Loucy (cell line): ENCODE data around the gene EHD2.

Experiments
- H2AFZ ChIP-seq: fragments of 200-600 bp; sonication (generic); 2 replicates; pipeline ENCODE4 v1.6.0; 2016; ENCODE audit warnings: antibody characterized with exemption, mild to moderate bottlenecking, low read length, moderate library complexity
- H3F3A ChIP-seq: fragments of 200-600 bp; 2 replicates; pipeline ENCODE4 v1.6.0; 2016; ENCODE audit warnings: antibody characterized with exemption, low read depth, mild to moderate bottlenecking
- H3K27me3 ChIP-seq: fragments of 200-600 bp; sonication (generic); 2 replicates; pipeline ENCODE4 v1.6.1; 2014; ENCODE audit warnings: low read length, mild to moderate bottlenecking; ENCODE audit not compliant: insufficient read depth, poor library complexity, severe bottlenecking
- H3K36me3 ChIP-seq: fragments of 200-600 bp; sonication (generic); 2 replicates; pipeline ENCODE4 v1.6.1; 2016; ENCODE audit warnings: low read length; ENCODE audit not compliant: insufficient read depth
- H3K4me1 ChIP-seq: fragments of 200-600 bp; sonication (generic); 2 replicates; pipeline ENCODE4 v1.5.1; 2014; ENCODE audit warnings: low read length, mild to moderate bottlenecking; ENCODE audit not compliant: insufficient read depth, poor library complexity, severe bottlenecking
- H3K4me2 ChIP-seq: fragments of 200-600 bp; sonication (generic); 2 replicates; pipeline ENCODE4 v1.6.0; 2014; ENCODE audit warnings: antibody characterized with exemption, low read length, low read depth, mild to moderate bottlenecking; ENCODE audit not compliant: poor library complexity, severe bottlenecking
- H3K4me3 ChIP-seq: fragments of 200-600 bp; sonication (generic); 2 replicates; pipeline ENCODE4 v1.5.1; 2014; ENCODE audit warnings: low read length, mild to moderate bottlenecking, mixed read lengths; ENCODE audit not compliant: poor library complexity, severe bottlenecking
- H3K79me2 ChIP-seq: fragments of 200-600 bp; sonication (generic); 2 replicates; pipeline ENCODE4 v1.6.1; 2014; ENCODE audit warnings: low read length; ENCODE audit not compliant: insufficient read depth
- H3K9ac ChIP-seq: fragments of 200-600 bp; sonication (generic); 2 replicates; pipeline ENCODE4 v1.6.0; 2014; ENCODE audit warnings: mild to moderate bottlenecking, low read depth, low read length, moderate library complexity; ENCODE audit not compliant: poor library complexity, severe bottlenecking
- H3K9me2 ChIP-seq: fragments of 200-600 bp; sonication (generic); replicated peaks from 2 replicates; pipeline ENCODE4 v1.6.1; 2016; ENCODE audit warnings: low read depth, low read length, mixed read lengths
- H3K9me3 ChIP-seq: fragments of 200-600 bp; sonication (generic); 2 replicates; pipeline ENCODE4 v1.6.1; 2014; ENCODE audit warnings: mild to moderate bottlenecking, antibody characterized with exemption, low read length, low read depth; ENCODE audit not compliant: insufficient read depth
- H4K20me1 ChIP-seq: fragments of 200-600 bp; sonication (generic); 2 replicates; pipeline ENCODE4 v1.6.0; 2014; ENCODE audit warnings: antibody characterized with exemption, low read length, mild to moderate bottlenecking; ENCODE audit not compliant: insufficient read depth, poor library complexity, severe bottlenecking
- CTCF ChIP-seq: fragments of 200-600 bp; sonication (generic); conservative IDR thresholded peaks from 2 replicates; pipeline ENCODE4 v1.5.1; 2014; ENCODE audit warnings: mild to moderate bottlenecking, antibody characterized with exemption, low read length
- EZH2phosphoT487 ChIP-seq: fragments of 200-600 bp; IDR thresholded peaks from 2 replicates; pipeline ENCODE4 v1.6.1; 2018; ENCODE audit warnings: antibody characterized with exemption, mild to moderate bottlenecking, moderate library complexity, borderline replicate concordance

Gene EHD2

GRCh38 chr19:47670736-47671135 is 42.5 kb upstream of the EHD2 start:
- Histone ChIP-seq H3K79me2 (peaks cover 5% of the 10 kb centered on the region; the same call in 1 of the 2 replicates), H3F3A (no peaks in the 10 kb centered on the region), H3K9ac (no peak overlapping the region), H2AFZ (no peak overlapping the region), H3K4me2 (no peak overlapping the region), H3K27me3 (no peaks in the 10 kb centered on the region), H3K4me1 (no peaks in the 10 kb centered on the region), H3K9me2 (no peaks in the 10 kb centered on the region), H3K9me3 (no peaks in the 10 kb centered on the region), H3K36me3 (peaks cover 33% of the 10 kb centered on the region; the same call in 1 of the 2 replicates), H4K20me1 (peaks cover 2% of the 10 kb centered on the region), H3K4me3 (no peak overlapping the region)
- no peak for TF ChIP-seq CTCF
- no peak for TF ChIP-seq EZH2phosphoT487

GRCh38 chr19:47671499-47671898 is 41.7 kb upstream of the EHD2 start:
- H3K9ac ChIP-seq: no peak overlapping the region
- peaks cover 36% of the 10 kb centered on the region; the same call in 1 of the 2 replicates for H3K36me3 ChIP-seq
- no peak overlapping the region for H2AFZ ChIP-seq
- H3F3A ChIP-seq: no peaks in the 10 kb centered on the region
- H3K27me3 ChIP-seq: no peaks in the 10 kb centered on the region
- H3K9me3 ChIP-seq: no peaks in the 10 kb centered on the region
- H3K4me2 ChIP-seq: no peak overlapping the region
- H3K4me3 ChIP-seq: no peak overlapping the region
- no peak for TF ChIP-seq EZH2phosphoT487
- TF ChIP-seq CTCF: no peak
- H4K20me1 ChIP-seq: peaks cover 2% of the 10 kb centered on the region
- peaks cover 5% of the 10 kb centered on the region; the same call in 1 of the 2 replicates for H3K79me2 ChIP-seq
- no peaks in the 10 kb centered on the region for H3K9me2 ChIP-seq
- no peaks in the 10 kb centered on the region for H3K4me1 ChIP-seq

GRCh38 chr19:47673426-47673825 is 39.8 kb upstream of the EHD2 start:
- Histone ChIP-seq H3K9me3 (no peaks in the 10 kb centered on the region), H3K36me3 (peaks cover 44% of the 10 kb centered on the region; the same call in 1 of the 2 replicates), H3K4me3 (no peak overlapping the region), H2AFZ (no peak overlapping the region), H4K20me1 (peaks cover 2% of the 10 kb centered on the region), H3K4me2 (no peak overlapping the region), H3K9me2 (no peaks in the 10 kb centered on the region), H3K9ac (no peak overlapping the region), H3K27me3 (no peaks in the 10 kb centered on the region), H3F3A (no peaks in the 10 kb centered on the region), H3K4me1 (no peaks in the 10 kb centered on the region), H3K79me2 (peaks cover 5% of the 10 kb centered on the region; the same call in 1 of the 2 replicates)
- TF ChIP-seq EZH2phosphoT487 (no peak), CTCF (no peak)
